CD4-positive, alpha-beta T cell treated with Interleukin-15 for 1 hour (primary cell): ENCODE results near the gene ACTMAP.
A peak's percentile ranks its signal among the peaks of the same experiment; 100 is the strongest.
"Not testable (repeated sequence)": the region's sequence is repeated elsewhere in the genome, so short reads cannot be mapped to it uniquely, and the experiment has no call there.

Experiments used
- DNase-seq: peaks from one replicate; pipeline ENCODE4 v3.0.0-alpha.2; 2020

Gene ACTMAP, protein sequence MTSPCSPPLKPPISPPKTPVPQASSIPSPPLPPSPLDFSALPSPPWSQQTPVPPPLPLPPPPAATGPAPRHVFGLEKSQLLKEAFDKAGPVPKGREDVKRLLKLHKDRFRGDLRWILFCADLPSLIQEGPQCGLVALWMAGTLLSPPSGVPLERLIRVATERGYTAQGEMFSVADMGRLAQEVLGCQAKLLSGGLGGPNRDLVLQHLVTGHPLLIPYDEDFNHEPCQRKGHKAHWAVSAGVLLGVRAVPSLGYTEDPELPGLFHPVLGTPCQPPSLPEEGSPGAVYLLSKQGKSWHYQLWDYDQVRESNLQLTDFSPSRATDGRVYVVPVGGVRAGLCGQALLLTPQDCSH

GRCh38 chr19:40750058-40750873 lies at the start of gene ACTMAP:
Gene ACTMAP (minus strand): TSS chr19:40750477. CDS start chr19:40749803, 674 bp downstream.
- DNase-seq, result peak; percentile 100

DNA sequence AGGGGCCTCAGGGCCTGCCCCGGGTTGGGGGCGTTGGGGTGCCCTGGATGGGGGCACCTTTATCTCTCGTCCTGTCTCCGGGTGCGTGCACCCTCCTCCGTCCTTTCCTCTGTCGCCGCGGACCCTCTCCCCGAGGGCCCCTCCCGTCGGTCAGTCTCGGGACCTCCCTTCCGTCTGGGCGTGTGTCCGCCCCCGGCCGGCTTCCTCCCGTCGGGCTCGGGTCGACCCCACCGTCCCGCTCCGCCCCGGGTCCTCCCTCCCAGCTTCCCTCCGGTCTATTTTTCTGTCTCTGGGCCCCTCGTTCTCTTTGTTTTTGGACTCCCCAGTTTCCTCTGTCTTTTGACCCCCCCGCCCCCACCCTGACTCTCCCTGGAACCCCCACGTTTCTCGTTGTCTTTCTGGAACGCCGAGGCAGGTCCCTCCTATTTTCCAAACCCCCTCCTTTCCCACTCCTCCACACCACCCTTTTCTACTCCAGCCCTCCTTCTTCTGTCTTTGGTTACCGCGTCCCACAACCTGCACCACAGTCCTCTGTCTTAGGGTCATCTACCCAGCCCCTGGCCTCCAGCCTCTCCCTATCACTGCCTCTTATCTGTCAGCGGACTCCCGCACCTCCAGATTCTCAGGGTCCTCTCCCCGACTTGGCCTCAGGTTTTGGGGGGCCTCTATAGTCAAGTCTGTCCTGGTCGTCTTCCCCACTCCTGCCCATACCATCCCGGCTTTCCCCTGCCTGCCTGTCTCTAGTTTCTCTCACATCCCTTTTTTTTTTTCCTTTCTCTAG lies 49.5 kb upstream of the ACTMAP start:
- DNase-seq, result no peak

DNA sequence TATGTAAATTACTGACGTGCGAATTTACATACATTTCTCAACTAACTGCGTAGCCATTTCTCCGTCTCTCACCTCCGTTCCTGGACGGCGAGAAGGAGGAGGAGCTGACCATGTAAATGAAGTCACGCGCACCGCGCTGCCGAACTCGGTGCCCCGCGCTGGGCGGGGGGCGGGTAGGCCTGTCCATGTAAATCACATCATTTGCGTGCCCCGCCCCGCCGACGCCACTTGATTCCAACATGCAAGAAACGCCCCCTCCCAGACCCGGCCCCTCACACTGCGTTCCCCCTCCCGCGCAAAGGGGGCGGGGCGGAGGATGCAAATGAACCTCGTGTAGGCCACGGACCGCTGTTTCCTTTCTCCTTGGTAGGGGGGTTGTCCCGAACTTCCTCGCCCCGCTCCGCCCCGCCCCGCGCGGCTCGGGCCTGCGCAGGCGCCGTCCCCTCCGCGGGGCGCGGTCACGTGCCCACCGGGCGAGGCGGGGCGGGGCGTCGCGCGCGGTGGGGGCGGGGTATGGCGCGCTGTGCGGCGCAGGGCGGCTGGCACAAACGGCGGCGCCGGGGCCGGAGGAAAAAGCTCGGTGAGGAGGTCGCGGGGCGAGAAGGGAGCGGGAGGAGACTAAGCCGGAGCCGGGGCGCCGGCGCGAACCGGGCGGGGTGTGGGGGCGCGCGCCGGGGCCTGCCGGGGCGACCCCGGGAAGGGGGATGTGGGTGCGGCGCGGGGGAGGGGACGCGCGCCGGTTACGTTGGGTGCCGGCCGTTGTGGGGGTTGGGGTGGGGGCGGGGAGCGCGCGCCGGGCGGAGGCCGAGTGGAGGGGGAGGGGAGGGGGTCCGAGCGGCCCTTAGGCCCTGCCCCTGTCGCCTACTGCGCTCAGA lies 48.6 kb upstream of the ACTMAP start, which contains the start of gene EGLN2:
TSS of gene EGLN2 (plus strand) at position 509 of the 875 bp plus-strand sequence. CDS start 1,382 bp downstream, outside the sequence.
- DNase-seq, result peak; percentile 100

- peak; percentile 81 for DNase-seq
Observed at GRCh38 chr19:40797963-40798682, 47.8 kb upstream of the ACTMAP start.

DNA sequence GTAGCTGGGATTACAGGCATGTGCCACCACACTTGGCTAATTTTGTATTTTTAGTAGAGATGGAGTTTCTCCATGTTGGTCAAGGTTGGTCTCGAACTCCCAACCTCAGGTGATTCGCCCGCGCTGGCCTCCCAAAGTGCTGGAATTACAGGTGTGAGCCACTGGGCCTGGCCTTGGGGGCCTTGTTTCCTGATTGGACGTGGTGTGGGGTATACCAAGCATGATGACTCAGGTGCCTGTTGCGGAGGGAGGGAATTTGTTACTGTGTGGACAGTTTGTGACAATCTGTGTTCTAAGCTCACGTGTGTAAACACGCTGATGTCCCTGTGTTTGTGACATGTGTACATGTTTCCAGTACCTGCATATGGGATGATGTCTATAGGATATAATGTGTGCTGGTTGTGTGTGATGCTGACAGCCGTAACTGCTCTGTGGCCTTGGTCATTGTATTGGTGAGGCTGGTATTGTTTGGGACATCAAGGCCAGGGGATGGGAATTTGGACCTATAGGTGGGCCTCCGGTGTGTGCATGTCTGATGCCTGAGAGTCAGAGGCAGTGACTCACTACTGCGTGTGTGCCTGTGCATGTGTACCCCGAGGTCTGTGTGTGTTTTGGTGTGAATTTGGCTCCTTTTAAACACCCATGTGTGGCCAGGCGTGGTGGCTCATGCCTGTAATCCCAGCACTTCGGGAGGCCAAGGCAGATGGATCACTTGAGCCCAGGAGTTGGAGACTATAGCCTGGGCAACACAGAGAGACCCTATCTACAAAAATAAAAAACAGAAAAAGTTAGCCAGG lies 47.1 kb upstream of the ACTMAP start:
- DNase-seq, result no peak

- no peak for DNase-seq
Observed at GRCh38 chr19:40791996-40792395, 41.7 kb upstream of the ACTMAP start.

DNA sequence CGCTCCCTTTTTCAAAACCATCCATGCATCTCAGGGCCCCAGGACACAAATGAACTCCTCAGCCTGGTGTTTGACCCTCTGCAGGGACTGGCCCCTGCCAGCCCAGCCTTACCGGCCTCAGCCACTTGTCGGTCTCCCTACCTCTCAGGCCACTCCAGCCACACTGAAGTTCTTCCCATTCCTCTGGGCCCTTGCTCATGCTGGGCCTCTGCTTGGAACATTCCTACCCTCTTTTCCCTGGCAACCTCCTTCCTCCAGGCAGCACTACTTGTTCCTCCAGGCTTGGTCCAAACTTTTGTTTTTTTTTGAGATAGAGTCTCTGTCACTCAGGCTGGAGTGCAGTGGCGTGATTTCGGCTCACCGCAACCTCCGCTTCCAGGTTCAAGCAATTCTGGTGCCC lies 41.1 kb upstream of the ACTMAP start:
- DNase-seq, result no peak

DNA sequence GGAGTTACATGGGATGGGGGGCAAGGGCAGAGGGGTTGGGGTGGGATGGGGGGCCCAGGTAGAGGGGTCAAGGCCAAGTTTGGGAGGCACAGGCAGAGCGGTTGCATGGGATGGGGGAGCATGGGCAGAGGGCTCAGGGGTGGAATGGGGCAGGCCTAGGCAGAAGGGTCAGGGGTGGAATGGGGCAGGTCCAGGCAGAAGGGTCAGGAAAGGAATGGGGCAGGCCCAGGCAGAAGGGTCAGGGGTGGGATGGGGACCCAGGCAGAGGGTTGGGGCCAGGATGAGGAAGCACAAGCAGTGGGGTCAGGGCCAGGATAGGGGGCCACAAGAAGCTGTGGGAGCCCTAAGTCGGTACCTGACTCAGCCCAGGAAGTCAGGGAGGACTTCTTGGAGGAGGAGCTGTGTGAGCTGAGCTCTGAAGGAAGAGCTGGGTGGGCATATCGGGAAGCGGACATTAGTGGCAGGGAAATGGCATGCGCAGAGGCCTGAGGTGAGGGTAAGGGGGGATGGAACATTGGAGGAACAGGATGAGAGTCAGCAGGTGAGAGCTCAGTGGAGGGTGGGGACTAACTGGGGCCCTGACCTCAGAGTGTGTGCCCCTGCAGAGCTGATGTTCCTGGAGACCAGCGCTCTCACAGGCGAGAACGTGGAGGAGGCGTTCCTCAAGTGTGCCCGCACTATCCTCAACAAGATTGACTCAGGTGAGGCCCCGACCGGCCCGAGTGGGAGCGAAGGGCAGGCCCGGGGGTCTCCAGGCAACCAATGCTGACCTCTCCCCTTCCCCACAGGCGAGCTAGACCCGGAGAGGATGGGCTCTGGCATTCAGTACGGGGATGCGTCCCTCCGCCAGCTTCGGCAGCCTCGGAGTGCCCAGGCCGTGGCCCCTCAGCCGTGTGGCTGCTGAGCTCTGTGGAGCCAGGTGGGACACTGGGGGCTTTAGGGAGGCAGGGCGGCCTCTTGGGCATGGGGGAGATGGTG lies 36.1 kb upstream of the ACTMAP start:
- DNase-seq, result no peak

DNA sequence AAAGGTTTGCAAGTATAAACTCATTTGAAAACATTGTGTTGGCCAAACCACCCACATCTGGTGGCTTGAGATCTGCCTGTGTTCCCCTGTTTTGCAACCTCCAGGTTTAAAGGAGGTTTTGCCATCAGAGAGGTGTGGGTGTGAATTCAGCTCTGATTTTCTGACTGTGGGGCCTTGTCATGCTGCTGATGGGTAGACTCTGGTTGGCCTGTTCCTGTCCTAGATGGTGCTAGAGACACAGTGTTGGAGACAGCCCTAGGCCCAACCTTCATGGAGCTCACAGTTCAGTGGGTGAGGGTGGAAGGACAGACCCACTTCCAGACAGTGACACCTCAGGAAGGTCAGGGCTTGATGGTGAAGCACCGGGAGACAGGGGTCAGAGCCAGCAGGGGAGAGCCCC lies 35.2 kb upstream of the ACTMAP start:
- no peak for DNase-seq

GRCh38 chr19:40784146-40784545 lies 33.9 kb upstream of the ACTMAP start:
- DNase-seq, result not testable (repeated sequence)

DNA sequence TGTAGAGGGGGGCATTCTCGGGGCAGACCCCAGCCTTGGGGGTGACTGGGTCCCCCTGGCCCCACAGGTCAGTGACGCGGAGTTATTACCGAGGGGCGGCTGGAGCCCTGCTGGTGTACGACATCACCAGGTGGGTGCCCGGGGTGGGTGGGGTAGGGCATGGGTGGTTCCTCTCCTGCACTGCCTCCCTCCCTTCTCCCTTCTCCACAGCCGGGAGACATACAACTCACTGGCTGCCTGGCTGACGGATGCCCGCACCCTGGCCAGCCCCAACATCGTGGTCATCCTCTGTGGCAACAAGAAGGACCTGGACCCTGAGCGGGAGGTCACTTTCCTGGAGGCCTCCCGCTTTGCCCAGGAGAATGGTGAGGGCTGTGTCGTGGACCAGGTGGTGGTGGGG lies 33.4 kb upstream of the ACTMAP start:
- DNase-seq, result no peak

DNA sequence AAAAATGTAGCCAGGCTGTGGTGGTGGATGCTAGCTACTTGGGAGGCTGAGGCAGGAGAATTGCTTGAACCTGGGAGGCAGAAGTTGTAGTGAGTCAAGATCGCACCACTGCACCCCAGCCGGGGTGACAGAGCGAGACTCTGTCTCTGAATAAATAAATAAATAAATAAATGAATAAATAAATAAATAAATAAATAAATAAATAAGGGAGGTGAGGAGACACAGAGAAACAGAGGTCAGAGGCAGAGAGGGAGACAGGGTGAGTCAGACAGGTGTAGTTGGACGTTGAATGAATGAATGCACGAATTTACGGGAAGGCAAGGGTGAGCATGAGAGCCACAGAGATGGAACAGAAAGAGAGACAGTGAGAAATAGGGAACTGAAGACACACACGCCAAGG lies 30.9 kb upstream of the ACTMAP start:
- no peak for DNase-seq

GRCh38 chr19:40780582-40780981 lies 30.3 kb upstream of the ACTMAP start:
- DNase-seq, result no peak

DNA sequence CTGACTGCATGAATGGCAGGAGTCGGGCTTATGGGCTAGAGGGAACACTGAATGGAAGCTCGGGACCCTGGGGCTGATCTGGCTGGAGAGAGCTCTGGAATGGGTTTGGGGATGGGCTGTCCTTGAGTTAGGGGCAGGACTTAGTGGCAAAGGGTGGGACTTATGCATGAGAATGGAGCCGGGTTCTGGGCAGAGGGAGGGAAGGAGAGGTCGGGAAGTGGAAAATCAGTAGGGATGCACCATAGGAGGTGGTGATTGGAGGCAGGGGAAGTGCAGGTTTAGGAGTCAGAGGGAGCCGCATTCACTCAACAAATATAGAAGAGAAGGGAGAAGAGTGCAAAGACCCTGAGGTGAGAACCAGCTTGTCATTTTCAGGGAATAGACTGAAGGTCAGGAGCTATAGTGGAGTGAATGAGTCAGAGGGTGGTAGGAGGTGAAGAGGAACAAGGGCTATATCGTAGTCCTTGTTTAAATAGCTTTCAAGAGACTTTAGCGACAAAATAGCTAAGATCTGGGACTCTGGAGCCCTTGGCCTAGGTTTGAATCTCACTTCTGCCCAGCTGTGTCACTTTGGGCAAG lies 28.5 kb upstream of the ACTMAP start:
- DNase-seq, result no peak

DNA sequence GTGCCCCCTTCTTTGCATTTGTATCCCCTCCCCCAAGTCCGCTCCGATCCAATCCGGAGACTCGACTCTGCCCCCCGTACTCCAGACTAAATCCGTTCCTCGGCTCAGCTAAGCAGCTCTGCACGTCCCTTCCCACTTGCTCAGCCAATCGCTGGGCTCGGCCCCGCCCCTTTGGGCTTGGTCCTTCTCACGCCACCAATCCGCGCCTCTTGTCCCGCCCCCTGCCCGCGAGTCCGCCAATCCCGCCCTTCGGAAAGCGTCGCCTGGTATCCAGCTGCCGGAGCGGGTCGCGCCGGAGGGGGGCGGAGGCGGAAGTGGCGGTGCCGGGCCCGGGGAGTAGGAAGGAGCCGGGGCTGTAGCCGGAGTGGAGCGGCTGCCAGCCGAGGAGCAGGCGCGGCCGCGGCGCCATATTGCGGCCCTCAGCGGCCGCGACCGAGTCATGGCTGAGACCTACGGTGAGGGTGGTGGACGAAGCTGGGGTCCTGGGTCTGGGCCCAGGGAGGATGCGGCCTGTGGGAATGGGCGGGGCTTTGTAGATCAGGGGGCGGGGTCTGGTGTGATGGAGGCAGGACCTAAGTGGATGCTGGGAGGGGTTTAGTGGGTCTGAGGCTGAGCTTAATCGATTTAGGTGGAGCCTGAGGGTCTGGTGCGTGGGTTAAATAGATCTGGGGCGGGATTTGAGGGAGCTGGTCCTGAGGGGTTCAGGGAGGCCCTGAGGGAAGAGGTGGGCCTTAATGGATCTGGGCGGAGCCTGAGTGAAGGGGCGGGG lies 27.8 kb upstream of the ACTMAP start, which contains the start of gene RAB4B:
TSS of gene RAB4B (plus strand) at position 311 of the 769 bp plus-strand sequence. CDS start at position 440, 129 bp downstream.
- DNase-seq, result peak; percentile 100

DNA sequence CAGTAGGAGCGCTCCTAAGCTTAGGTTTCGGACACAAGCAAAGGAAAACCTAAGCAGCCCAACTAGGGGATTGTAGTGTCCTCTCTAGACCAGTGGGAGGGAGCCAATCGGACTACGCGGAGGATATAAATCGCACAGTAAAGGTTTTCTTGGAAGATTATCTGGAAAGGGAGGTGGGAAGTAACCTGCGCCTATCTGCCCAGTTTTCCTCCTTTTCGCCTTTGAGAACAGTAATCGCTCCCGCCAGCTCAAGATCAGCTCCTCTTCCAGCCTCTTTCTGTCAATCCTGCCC lies 27.3 kb upstream of the ACTMAP start:
- DNase-seq, result no peak

DNA sequence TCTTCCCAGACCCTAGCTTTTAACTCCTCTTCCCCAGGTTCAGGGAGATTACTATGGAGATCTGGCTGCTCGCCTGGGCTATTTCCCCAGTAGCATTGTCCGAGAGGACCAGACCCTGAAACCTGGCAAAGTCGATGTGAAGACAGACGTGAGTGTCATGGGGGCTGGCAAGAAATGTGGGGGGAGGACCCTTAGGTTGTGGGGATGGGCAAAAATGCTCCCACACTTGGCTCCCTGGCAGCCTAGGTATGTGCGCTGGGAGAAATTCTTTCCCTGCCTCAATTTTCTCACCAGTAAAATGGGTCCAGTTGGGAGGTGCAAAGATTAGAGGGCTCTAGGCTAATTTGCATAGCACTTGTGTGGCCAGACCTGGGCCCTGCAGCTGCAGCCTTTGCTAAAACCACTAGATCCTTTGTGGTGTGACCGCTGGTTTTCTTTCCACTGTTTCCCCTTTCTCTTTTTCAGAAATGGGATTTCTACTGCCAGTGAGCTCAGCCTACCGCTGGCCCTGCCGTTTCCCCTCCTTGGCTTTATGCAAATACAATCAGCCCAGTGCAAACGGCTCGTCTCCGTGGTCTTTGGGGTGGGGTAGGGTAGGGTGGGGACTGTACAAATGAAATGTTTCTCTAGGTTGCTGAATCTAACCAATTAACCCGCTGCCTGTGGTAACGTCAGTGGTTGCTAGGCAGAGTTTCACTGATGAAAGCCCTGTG lies 26.8 kb upstream of the ACTMAP start:
- DNase-seq, result peak; percentile 95

DNA sequence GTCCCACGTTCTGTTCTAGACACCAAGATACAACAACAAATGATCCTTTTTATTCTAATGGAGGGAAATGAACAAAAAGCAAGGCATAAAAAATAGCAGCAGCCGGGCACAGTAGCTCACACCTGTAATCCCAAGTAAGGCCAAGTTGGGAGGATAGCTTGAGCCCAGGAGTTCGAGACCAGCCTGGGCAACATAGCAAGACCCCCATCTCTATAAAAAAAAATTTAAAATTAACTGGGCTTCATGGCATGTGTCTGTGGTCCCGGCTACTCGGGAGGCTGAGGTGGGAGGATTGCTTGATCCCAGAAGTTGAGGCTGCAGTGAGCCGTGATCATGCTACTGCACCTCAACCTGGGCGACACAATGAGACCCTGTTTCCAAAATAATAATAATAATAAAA lies 26.1 kb upstream of the ACTMAP start:
- no peak for DNase-seq
